ENCODE measurements around the gene TFG.
"Not testable (repeated sequence)": the region's sequence is repeated elsewhere in the genome, so short reads cannot be mapped to it uniquely, and the experiment has no call there.

TFG gene

DNA sequence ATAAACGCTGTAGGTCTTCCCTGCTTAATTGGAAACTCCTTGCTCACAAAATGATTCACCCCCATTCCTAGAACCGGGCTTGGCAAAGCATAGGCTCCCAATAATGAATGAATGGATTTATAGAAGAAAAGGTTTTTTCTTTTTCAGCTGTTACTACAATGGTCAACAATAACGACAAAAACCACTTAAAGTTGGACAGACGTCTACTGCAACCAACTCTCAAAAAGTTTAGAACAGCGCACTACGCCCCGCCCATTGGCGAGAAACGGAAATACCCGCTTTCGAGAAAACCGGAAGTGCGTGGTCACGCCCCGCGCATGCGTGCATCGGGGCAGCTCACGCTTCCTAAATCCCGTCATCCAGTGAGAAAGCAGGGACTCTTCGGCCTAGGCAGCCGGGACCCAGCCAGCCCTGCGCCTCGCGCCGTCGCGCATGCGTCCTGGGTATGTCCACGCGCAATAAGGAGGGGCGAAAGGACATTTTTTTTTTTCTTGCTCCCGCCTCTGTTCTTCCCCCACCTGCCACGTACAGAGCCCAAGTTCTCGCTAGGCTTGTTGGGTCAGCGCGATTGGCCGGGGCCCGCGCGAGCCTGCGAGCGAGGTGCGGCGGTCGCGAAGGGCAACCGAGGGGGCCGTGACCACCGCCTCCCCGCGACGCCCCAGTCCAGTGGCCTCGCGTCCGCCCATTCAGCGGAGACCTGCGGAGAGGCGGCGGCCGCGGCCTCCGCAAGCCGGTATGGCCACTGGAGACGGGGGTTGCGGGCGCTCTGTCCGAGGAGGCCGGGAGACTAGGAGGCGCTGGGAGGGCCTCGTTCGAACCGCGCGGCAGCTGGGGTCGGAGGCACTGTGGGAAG lies at the start of gene TFG:
TSS of gene TFG (plus strand) at position 506 of the 853 bp plus-strand sequence. CDS start 4,192 bp downstream, outside the sequence.
- in situ Hi-C loops (cut with HindIII; ENCODE audit: low sequenced_read_pairs) = no loop called here

DNA sequence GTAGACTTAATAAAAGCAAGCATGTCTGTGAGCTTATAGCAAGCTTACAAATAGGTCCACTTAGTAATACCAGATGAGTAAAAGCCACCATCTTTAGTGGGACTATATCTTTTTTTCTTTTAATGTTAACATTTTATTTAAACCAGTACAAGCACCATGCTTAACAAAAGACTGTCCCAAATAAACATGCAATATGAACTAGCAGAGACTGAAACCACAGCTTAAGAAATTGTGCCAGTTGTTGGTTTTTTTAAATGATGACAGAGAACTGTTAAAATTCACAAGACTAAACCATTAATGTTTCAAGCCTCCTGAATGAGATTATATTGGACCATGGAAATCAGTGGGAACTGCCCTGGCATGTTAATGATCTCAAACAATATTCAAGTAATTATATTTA lies 48.0 kb upstream of the TFG start:
- in situ Hi-C loops (cut with HindIII; ENCODE audit: low sequenced_read_pairs) = not testable (repeated sequence)

DNA sequence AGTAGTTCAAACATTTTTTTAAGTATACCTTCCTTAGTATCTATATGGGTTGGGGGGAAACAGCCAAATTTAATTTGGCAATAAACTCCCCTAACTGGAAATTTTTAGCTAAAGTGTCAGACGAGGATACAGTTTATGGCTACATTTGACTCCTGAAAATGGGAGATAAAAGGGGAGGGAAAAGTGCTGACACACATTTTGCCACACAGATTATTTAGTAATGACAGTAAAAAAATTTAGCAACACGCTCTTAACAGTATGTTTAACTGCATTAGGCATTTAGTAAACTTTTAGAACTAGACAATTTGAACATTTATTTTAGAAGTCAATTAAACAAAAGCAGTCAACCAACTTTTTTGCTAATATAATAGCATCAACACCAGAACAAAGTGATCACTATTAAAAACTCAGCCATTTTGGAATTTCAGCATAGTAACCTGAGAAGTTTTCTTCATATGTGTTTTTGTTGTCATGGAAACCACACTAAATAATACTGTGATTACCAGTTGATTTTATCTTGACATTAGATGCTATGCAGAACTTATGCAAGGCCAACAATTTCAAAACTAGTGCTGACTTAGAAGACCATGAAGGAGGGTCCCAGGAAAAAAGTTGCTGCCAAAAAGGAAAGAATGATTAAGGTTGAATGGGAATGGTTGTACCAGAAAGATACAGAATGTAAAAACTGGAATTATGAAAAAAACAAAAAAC lies 47.0 kb upstream of the TFG start:
- in situ Hi-C loops (cut with HindIII; ENCODE audit: low sequenced_read_pairs) = no loop called here

DNA sequence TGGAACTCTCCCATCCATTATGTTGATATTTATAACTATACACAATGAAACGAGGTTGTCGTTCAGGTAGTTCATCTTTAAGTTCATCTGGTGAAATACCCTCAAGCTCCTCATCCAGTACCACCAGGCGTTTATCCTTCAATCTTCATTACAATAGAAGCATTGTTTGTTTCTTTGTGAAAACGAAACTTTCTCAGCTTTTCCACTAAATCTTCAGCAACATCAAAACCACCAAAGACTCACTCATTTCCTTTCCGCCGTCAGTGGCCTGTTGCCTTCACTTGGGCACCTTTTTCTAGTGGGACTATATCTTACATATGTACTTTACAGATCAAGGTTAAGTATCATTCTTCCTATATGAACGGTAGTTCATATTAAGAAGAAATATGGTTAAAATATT lies 44.1 kb upstream of the TFG start:
- in situ Hi-C loops (cut with HindIII; ENCODE audit: low sequenced_read_pairs) = no loop called here

DNA sequence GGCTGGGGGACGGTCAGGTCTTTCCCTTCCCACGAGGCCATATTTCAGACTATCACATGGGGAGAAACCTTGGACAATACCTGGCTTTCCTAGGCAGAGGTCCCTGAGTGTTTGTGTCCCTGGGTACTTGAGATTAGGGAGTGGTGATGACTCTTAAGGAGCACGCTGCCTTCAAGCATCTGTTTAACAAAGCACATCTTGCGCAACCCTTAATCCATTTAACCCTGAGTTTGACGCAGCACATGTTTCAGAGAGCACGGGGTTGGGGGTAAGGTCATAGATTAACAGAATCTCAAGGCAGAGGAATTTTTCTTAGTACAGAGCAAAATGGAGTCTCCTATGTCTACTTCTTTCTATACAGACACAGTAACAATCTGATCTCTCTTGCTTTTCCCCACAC lies 42.6 kb upstream of the TFG start:
- in situ Hi-C loops (cut with HindIII; ENCODE audit: low sequenced_read_pairs) = not testable (repeated sequence)

DNA sequence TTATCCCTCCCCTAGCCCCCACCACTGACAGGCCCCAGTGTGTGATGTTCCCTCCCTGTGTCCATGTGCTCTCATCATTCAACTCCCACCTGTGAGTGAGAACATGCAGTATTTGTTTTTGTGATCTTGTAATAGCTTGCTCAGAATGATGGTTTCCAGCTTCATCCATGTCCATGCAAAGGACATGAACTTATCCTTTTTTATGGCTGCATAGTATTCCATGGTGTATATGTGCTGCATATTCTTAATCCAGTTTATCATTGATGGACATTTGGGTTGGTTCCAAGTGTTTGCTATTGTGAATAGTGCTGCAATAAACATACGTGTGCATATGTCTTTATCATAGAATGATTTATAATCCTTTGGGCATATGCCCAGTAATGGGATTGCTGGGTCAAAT lies 42.0 kb upstream of the TFG start:
- in situ Hi-C loops (cut with HindIII; ENCODE audit: low sequenced_read_pairs) = not testable (repeated sequence)

DNA sequence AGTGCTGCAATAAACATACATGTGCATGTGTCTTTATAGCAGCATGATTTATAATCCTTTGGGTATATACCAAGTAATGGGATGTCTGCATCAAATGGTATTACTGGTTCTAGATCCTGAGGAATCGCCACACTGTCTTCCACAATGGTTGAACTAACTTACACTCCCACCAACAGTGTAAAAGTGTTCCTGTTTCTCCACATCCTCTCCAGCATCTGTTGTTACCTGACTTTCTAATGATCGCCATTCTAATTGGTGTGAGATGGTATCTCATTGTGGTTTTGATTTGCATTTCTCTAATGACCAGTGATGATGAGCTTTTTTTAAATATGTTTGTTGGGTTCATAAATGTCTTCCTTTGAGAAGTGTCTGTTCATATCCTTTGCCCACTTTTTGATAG lies 38.3 kb upstream of the TFG start:
- in situ Hi-C loops (cut with HindIII; ENCODE audit: low sequenced_read_pairs) = not testable (repeated sequence)

DNA sequence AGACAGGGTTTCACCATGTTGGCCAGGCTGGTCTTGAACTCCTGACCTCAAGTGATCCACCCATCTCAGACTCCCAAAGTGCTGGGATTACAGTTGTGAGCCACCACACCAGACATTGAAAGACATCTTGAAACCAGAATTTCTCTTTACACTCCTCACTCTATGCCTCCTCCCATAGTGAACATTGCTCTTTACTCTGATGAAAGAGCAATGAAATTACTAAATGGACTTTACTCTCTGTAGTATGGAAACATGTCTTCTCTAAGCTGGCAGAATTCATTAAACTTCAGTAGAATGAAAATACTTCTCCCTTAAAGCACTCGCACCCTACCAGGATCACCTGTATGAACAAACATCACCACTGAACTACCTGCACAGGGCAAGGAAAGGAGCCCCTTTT lies 27.8 kb upstream of the TFG start:
- in situ Hi-C loops (cut with HindIII; ENCODE audit: low sequenced_read_pairs) = no loop called here

DNA sequence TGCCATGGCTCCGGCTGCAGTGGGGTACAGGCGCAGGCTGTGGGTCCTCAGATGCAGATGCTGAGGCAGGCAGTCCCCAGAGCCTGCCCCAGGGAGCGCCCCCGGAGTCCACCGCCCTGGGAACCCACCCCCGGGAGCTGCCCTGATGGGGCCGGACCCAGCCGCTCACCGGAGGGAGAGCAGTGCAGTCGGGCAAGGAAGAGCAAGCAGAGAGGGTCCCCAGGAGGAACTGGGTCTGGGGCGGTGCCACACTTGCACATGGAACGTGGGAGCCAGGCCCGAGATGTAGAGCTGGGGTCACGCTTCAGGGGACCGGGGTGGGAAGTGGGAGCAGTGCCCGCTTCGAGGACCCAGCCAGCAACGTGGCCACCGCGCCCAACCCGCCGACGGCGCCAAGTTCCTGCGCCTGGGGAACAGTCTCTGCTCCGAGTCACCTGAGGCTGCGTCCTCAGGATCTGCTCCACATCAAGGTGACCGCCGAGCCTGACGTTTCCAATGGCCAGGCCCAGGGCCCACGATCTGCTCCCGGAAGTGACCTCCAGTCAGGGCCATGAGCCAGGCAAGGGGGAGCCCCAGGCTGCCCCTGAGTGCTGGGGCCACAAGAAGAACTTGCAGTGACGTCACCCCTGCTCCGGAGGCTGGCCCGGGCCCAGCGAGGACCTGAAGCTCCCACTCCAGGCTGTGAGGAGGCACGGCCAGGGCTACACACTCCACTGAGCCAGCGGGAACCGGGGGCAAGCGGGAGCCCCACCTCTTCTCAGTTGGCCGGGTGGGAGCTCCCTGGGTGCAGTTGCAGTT lies 27.0 kb upstream of the TFG start:
- in situ Hi-C loops (cut with HindIII; ENCODE audit: low sequenced_read_pairs) = no loop called here

DNA sequence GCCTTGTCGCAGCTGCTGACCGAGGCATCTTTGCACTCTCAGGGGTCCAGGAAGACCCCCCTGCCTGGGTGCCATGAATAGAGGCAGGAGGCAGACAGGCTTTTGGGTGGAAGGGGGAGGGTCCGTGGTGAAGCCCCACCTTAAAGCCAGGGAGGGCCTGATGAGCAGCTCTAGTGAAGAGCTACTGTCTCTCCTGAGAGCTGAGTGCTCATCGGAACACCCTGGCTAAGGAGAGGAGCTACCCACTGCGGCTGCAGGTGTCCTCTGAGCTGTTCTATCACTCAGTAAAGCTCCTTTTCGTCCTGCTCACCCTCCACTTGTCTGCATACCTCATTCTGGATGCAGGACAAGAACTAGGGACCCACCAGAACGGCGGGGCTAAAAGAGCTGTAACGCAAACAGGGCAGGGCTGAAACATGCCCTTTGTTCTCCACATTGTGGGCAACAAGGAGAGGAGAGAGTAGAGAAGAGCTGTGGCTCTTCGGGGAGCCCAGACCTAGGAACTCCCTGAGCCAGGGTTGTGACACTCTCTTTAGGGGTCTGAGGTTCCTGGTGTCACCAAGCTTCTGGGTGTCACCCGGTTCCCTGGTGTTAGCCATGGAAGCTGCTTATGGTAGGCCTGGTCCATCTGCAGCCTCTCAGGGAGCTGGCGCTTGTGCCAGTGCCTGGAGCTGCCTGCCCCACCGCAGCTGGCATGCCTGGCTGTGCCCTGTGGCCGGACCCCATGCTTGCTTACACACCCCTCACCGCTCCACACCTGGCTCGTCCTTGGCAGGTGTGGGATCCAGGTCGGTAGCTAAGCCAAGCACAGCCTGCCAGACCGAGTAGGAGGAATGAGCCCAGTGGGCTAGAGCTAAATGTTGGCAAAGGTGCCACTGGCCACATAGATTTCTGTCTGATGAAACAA lies 26.2 kb upstream of the TFG start:
- in situ Hi-C loops (cut with HindIII; ENCODE audit: low sequenced_read_pairs) = no loop called here

DNA sequence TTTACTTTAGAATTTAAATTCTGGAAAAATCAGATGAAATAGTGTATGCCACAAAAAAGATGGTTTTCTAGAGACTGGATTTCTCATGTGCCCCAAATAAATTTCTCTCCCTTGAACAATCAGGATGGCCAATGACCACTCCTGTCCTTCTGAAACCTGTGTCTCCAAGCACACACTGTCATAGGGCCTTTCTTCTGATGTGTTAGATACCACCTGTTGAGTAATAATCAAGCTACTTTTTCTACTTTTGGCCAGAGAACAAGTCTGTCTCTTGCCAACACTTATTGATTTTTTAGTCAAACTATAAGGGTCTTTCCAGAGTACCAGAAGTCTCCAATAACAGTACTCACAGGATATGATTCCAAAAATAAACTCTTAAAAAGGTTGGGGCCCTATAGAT lies 16.1 kb upstream of the TFG start:
- in situ Hi-C loops (cut with HindIII; ENCODE audit: low sequenced_read_pairs) = no loop called here

DNA sequence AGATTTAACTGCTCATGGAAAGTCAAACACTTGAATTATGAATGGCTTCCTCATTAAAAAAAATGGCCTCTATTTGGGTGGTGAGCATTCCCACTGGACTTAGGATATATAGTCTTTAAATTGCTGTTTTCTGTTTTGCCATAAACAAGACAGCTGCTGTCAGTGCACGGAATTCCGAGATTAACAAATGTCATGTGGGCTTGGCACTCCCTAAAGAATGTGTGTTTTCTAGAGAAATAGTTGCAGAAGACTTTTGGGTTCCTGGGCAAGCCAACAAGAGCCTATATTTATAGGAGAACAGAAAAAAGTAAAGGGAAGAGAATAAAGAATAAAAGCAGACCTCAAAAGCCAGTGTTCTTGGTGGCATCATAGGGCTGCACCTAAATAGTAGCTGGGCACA lies 13.6 kb upstream of the TFG start:
- in situ Hi-C loops (cut with HindIII; ENCODE audit: low sequenced_read_pairs) = no loop called here

DNA sequence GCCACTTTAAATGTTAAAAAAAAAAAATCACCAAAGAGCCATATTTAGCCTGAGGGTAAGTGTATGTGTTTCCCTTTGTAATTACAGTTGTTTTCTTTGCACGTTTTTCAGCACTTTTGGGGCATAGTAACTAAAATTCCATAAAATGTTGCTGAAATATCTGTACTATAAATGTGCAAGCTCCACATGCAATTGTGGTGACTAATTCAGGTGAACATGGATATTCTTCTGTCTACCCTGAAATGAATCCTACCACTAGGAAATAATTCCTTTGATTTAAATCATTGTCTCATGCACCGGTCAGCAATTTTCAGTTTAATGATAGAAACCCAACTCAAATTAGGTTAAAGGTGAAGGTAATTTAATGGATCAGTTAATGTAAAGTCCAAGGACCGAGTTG lies 13.1 kb upstream of the TFG start:
- in situ Hi-C loops (cut with HindIII; ENCODE audit: low sequenced_read_pairs) = no loop called here

DNA sequence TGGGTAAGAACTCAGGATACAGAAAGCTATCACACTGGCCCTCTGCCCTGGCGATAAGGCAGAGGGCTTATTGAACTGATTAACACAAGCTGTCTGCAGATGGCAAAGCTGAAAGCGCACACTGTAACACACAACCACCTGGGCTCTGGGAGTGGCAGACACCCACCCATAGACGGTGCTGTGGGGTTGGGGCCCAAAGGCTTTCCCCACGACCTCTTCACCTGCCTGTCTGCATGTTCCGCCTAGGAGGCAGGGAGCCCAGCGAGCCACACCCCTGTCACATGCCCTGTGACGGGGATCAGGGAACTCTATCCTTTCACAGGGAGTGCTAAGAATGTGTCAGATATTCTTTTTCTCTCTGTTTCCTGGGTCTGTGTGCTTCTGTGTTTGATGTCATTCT lies 12.1 kb upstream of the TFG start:
- in situ Hi-C loops (cut with HindIII; ENCODE audit: low sequenced_read_pairs) = no loop called here

DNA sequence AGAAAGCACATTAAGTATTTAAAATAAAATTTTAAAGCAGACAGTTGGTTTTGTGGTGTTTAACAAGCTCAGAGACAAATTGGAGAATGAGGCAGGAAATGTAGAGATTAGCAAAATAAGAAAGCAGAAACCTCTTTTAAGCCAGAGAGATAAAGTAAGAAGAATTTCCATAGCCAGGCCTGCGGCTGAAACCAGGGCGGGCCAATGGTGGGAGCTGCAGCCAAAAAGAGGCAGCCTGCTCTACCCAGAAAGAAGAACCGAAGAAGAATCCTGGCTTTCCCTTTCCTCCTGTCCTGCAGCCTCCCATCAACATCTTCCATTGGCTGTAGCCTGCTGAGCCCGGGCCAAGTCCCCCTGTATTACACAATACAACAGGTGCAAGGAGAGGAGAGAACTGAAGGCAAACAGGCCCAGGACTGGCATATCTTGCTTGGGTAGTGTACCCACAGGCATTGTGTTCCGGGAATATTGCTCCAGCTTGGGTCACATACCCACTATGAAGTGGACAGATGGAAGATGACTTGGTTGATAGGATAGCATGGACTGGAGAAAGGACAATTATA lies 11.5 kb upstream of the TFG start:
- in situ Hi-C loops (cut with HindIII; ENCODE audit: low sequenced_read_pairs) = no loop called here

DNA sequence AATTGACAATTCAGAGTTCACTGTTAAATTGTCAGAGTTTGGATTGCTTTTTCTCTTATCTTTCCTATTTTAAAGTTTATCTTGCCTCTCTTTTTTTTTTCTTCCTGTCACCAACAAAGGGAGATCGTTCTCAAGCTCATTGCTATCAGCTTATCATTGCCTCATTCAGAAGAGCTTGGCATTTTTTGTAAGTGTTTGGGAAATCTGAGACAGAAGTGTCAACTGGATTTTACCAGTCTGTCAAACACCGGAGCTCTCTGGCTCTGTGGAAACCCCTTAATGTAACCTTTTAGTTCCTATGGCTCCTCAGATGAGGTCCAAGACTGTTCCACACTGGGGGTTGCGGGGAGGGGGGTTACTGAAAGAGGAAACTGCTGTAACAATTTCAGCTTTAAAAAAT lies 10.6 kb upstream of the TFG start:
- in situ Hi-C loops (cut with HindIII; ENCODE audit: low sequenced_read_pairs) = no loop called here

DNA sequence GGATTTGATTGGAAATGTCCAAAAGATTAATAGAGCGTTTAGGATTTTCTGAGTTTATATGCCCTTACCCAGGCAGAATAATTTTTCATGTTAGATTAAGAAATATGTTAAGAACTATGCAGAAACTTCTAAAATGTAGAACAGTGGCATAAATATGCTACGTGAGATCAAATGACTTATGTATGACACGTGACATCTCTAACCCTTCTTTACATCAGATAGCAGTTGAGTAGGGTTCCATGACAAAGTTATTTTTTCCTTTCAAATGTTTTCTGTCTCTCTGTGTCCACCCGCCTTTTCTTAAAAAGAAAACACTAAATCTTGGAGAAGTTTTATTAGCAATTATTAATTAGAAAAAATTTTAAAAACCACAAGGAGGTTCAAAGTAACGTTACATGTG lies 8.6 kb upstream of the TFG start:
- in situ Hi-C loops (cut with HindIII; ENCODE audit: low sequenced_read_pairs) = no loop called here

DNA sequence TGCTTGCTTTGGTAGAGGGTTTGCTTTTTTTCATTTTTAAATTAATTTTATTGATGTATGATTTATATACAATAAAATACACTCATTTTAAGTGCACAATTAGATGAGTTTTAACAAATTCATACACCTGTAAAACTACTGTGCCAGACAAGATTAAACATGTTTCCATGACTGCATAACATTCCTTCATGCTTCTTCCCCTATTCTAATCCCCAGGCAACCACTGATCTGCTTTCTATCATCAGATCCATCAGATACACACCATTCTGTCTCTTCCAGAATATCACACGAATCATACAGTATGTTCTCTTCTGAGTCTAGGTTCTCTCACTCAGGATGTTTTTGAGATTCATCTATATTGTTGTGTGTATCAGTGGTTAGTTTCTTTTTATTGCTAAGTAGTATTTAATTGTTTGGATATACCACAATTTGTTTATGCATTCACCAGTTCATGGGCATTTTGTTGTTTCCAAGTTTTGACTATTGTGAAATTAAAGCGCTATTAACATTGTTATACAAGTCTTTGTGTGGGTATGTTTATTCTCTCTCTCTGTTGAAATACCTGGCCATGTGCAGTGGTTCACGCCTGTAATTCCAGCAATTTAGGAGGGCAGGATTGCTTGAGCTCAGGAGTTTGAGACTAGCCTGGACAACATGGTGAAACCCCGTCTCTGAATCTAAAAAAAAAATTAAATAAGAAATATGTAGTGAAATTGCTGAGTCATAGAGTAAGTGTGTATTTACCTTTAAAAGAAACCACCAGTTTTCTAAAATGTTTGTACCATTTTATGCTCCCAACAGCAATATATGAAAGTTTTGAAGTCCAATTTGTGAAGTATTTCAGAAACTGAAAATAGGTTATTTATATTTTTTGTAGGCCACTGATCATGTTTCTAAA lies 7.0 kb upstream of the TFG start:
- in situ Hi-C loops (cut with HindIII; ENCODE audit: low sequenced_read_pairs) = no loop called here

DNA sequence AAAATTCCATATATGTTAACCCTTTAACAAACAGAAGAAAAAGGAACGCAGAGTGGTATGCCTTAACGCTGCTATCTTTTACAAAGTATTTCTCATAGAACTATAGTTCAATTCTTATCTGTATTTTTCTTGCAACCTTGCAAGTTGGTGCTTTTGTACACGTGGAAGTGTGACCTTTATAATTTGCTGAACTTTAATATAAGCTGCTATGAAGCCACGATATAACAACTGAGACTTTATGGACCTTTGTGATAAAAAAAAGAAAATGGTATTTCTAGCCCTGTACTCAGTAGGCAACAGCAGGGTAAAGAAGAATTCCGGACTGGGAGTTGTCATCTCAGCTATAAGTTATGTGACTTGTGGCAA lies 6.3 kb upstream of the TFG start:
- in situ Hi-C loops (cut with HindIII; ENCODE audit: low sequenced_read_pairs) = no loop called here
